Kidney glomerular epithelial cell (primary cell): ENCODE data around the gene PDE8B.

ENCODE experiments used
- DNase-seq: peaks from one replicate; lab custom pipeline; 2025; lab: John Stamatoyannopoulos, UW

The PDE8B gene

DNA sequence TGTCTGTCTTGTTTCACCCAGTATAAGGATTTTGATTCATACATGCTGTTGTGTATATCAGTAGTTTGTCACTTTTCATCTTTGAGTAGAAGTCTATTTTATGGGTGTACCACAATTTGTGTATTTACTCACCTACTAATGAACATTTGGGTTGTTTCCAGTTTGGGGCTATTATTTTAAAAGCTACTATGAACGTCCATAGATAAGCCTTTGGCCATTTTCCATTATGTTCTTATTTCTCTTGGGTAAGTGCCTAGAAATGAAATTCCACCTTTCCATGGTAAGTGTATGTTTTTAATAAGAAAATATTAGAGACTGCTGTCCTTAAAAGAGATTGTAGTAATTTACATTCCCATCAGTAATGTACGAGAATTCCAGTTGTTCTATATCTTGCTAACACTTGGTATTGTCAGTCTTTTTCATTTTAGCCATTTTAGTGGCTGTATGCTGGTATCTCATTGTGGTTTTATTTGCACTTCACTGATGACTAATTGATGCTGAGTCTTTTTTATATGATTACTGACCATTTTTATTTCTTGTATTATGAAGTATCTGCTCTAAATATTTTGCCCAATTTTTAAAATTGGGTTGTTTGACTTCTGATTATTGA, 17.9 kb upstream of the PDE8B start:
- DNase-seq, result no peak

DNA sequence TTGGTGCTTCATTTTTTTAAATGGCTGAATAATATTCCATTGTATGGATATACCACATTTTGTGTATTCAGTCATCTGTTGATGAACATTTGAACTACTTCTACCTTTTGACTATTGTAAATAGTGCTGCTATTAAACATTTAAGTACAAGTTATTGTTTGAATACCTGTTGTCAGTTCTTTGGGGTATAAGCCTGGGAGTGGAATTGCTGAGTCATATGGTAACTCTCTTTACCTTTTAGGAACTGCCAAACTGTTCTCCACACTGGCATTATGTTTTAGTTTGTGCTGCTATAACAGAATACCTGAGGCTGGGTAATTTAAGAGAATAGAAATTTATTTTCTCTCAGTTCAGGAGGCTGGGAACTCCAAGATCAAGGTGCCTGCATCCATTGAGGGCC, 15.7 kb upstream of the PDE8B start:
- no peak for DNase-seq

DNA sequence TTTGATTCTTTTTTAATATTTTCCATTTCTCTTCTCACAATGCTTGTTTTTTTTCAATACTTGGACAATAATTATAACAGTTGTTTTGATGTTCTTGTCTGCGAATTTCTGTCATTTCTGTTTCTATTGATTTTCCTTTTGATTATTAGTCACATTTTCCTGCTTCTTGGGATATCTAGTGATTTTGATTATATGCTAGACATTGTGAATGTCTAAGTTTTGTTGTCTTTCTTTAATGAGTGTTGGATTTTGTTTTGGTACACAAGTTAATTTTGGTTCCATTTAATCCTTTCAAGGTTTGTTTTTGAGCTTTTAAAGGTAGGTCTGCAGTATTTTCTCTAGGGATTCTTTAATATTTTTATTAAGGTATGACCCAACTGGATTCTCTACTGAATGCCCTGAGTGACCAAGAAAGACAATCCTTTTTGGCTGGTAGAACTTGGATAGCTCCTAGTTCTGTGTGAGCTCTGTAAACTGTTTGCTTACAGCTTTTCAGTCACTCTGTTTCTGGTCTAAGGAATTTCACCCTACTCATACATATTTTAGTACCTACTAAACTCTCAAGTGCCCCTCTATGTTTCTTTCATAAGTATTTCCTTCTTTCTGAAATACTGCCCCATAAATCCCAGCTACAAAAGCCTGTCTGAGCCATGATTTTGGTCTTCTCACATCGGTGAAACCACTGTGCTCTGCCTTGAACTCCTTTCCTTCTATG, 12.5 kb upstream of the PDE8B start:
- no peak for DNase-seq

DNA sequence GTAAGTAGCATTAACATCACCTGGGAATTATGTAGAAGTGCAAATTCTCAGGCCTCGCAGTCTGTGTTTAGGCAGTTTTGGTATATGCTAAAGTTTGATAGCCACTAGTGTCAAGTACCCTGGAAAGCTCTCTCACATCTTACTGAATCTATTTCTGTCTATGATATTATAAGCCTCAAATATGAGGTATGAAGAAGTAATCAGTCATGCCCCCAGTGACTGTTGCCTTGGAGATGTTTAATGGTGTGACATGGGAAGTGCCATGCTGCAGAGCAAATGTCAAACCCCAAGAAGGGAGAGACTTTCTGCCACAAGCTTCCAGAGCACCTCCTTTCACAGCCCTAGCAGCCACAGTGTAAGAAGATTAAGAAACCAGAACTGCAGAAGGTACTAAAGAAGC, 9.8 kb upstream of the PDE8B start:
- DNase-seq, result no peak

- DNase-seq, result no peak
Observed at GRCh38 chr5:77202145-77202544, 8.3 kb upstream of the PDE8B start.

GRCh38 chr5:77204967-77205366, 5.5 kb upstream of the PDE8B start:
- DNase-seq, result no peak

DNA sequence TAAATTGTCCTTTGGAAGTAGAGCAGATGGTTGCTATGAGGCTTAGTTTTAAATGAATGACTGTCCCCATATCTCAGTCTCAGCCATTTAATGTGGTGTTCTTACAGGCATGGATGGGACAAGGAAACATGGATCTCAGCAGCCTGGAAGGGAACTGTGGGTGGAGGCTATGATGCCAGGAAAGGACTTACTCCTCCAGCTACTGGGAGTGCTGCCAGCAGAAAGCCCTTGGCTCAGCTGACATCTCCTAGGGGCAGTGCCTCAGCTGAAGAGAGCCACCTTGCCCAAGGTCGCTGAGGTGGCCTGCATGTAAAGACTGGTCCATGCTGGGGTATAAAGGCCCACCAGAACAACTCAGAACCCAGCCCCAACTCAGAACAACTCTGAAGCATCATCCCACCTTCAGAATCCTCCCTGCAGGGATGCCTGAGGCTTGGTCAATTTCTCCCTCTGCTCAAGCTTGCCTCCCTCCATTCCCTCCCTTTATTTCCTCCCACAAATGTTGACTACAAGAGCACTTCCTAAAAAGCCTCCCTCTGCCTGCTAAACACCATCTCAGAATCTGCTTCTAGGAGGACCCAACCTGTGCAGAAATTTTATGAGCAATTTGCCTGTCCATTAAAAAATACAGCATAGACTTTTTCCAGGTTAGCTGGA, 1.8 kb upstream of the PDE8B start:
- no peak for DNase-seq

DNA sequence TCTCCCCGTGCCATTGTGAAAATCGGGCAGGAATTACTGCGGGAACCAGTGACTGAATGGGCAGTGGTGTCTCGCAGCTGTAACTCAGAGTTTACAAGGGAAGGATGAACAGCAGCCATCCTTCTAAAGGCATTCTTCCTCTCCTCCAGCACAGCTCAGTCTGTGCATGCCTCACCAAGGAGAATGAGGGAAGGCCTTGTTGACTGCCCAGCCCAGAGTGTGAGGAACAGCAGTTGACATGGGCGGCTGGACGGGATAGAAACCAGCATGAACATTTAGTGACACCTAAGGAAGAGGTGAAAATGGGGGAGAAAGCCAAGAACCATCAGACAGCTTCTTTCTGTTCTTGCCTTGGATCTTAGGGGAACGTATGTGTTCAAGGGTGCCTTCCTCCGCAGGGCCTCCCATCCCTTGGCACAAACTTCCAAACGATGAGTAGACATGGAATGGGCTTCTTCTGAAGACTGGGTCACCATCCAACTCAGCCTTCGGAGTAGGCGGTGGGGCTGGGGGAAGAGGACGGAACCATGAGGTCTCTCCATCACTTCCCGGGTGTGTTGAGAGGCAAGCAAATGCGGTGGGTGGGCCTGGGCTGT, 887 bp upstream of the PDE8B start:
- no peak for DNase-seq

GRCh38 chr5:77210964-77211690, 647 bp downstream of the PDE8B start:
- no peak for DNase-seq

DNA sequence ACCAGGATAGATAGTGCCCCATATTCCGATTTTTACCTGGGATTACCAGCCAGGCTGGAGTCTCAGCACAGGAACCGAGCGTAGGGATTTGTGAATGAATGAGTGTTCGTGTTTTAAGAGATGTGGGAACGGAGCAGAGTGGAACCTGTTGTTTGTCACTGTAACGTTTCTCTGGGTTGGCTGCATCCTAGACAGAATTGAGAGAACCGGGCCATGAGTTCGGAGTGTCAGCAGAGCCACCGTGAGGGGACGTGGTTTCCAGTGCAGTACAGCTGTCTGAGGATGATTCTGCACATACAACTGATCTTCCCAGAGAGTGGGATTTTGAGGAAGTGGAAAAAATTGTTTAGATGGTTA, 1.2 kb downstream of the PDE8B start:
- no peak for DNase-seq

- DNase-seq, result no peak
Observed at GRCh38 chr5:77213601-77214000, 3.1 kb downstream of the PDE8B start.

- no peak for DNase-seq
Observed at GRCh38 chr5:77214151-77214550, 3.7 kb downstream of the PDE8B start.

DNA sequence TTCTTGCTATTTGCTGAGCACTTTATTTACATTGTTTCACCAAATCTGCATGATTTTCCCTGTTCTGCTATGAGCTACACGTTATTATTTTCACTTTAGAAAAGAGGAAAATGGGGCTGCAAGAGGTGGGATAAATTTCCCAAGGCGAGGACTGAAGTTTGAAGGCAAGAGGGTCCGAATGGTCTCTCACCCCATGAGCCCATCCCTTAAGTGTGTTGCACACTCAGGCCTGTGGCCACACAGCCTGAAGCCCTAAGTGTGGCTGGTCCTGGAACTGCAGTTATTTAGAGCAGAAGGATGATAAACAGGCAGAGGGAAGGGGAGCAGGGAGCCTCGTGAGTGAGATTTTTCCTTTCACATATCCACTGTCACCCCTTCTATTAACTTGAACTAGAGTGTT, 7.8 kb downstream of the PDE8B start:
- DNase-seq, result no peak

GRCh38 chr5:77221115-77221514, 10.6 kb downstream of the PDE8B start:
- DNase-seq, result no peak

GRCh38 chr5:77222722-77223121, 12.2 kb downstream of the PDE8B start:
- DNase-seq, result no peak

GRCh38 chr5:77223653-77224052, 13.2 kb downstream of the PDE8B start:
- no peak for DNase-seq

GRCh38 chr5:77224672-77225355, 14.3 kb downstream of the PDE8B start:
- peak; percentile 34 for DNase-seq

DNA sequence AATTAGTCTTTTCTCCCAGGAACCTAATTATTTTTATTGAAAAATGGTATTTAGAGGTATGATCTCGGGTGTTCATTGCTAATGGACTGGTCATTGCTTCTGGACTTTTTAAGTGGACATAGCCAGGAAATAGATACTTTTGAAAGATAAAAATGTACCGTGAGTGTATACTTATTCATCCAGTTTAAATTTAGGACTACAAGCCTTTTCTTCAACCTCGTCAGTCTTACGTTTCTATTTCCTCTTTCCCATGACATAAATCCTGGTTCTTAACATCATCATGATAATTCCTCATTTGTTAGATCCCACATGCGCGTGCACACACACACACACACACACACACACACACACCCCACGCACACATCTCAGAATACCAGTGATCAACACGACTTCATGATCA, 15.1 kb downstream of the PDE8B start:
- no peak for DNase-seq

- no peak for DNase-seq
Observed at GRCh38 chr5:77229887-77230286, 19.4 kb downstream of the PDE8B start.

DNA sequence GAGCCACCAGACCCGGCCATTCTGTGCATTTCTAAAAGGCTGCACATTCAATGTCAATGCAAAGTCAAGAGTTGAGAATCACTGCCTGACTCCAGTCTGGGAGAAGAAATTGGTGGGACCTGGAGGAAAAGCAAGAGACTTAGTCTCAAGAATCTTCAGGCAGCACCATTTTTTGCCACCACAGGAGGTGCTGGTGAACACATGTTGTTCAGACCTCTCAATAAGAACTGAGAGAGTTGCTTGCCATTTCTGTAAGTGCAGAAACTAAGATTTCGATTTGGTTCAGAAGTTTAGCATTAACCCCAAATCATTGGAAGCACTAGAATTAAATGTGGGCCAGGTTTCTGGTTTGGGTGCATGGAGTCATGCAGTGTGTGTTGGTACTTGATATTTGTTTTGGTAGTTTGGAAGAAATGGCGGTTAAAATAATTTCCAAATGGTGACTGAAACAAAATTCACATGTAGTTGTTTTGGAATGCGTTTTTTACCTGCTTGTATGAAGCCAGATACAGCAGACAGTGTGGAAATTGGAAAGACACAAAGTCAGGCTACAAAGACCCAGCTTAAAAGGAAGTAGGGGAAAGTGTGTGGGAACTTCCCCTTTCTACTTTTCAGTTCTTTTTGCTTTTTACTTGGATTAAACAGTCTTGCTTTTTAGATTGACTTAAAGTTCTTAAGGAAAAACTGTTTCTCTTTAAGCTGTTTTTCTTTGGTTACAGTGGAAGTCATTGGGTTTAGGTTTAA, 20.4 kb downstream of the PDE8B start:
- no peak for DNase-seq

- DNase-seq, result no peak
Observed at GRCh38 chr5:77231471-77232138, 21.1 kb downstream of the PDE8B start.
